ENCODE data around the gene BRINP2.

- TF ChIP-seq CTCF (IDR thresholded peaks at IDR 0.05) (no peak), RARB (CRISPR knock-in tag; IDR thresholded peaks at IDR 0.05) (no peak), HMGXB4 (CRISPR knock-in tag; IDR thresholded peaks at IDR 0.05; ENCODE audit: borderline replicate concordance) (no peak), PHF8 (IDR thresholded peaks at IDR 0.05; ENCODE audit: borderline replicate concordance, low read depth) (no peak), RCOR1 (IDR thresholded peaks at IDR 0.05; ENCODE audit: low read depth, low read length) (no peak), POLR2AphosphoS2 (conservative IDR thresholded peaks at IDR 0.05; ENCODE audit: low read length) (no peak)
Measured at GRCh38 chr1:177227978-177228692, 57.4 kb downstream of the BRINP2 start.

Measured in A549 (cell line).